ENCODE results near the gene PPM1H. TPM values are rescaled to one million over a fixed set of nuclear protein-coding genes. Genes with fewer than 3 reads are reported as not detected.

Gene PPM1H
- total and polyA plus RNA-seq, 2 of the 8 experiments (the other 6 are each of a cell fraction or from before 2014, with no cell fraction given): 16.4 to 36.1 TPM

DNA sequence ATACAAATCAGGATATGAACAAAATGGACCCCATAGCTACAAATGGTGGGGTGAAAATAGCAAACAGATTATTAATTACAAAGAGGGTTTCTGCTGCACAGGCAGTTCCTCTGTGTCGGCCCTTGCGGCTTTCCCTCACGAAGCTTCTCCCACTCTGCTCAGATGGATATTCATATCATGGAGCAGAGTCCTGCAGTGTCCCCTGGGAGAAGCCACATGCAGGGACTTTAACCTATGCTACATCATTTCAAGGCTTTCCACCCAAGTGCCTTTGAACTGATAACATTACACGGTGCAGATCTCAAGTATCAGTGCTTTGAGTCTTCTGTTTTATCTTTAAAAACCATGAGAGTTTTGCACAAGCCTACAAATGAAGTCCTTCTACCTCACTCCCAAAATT lies 229.1 kb downstream of the PPM1H start (continued):
- TF ChIP-seq NRF1 (IDR thresholded peaks at IDR 0.05; ENCODE audit: low read depth, low read length) (no peak), SP1 (IDR thresholded peaks at IDR 0.05; ENCODE audit: low read depth, low read length) (no peak), CTBP2 (IDR thresholded peaks at IDR 0.05; ENCODE audit: borderline replicate concordance, insufficient read depth, insufficient read length, low read length) (no peak), YY1 (IDR thresholded peaks at IDR 0.05; ENCODE audit: low read depth, low read length) (no peak)
